SK-N-MC (cell line): ENCODE results near the gene ME2.

Source experiments
- EZH2 ChIP-seq: fragments of 200-600 bp; sonication (generic); IDR thresholded peaks from one replicate; pipeline ENCODE4 v1.6.1; 2017; ENCODE audit warnings: antibody characterized with exemption
- POLR2AphosphoS5 ChIP-seq: IDR thresholded peaks from 2 replicates; pipeline ENCODE4 v1.6.1; 2012; ENCODE audit warnings: mild to moderate bottlenecking, low read depth, low read length, borderline replicate concordance

DNA sequence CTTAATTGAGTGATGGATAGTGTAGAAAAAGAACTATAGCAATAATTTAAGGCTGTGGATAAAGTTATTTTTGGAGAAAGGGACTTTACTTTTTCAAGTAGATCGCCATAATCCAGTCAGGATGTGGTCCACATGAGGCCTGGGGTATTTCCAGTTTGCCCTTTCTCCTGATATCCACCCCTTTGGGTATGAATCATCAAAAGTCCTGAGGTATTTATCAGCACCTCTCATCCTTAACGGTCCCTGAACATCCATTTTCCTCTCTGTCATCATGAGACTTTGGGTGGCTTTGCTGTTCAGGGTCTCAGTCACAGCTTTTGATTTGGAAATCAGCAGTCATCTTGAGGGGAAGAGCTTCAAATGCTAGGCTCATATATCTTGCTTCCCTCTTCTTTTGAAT, 49.6 kb downstream of the ME2 start:
- TF ChIP-seq EZH2, result no peak
- no peak for TF ChIP-seq POLR2AphosphoS5
